ENCODE data around the gene NPR2. TPM values are rescaled to one million over a fixed set of nuclear protein-coding genes. Genes with fewer than 3 reads are reported as not detected.

The NPR2 gene
- polyA plus RNA-seq, 1 donor (not counting 4 experiments of a cell fraction or from before 2014, with no cell fraction given) = 5.0 TPM

DNA sequence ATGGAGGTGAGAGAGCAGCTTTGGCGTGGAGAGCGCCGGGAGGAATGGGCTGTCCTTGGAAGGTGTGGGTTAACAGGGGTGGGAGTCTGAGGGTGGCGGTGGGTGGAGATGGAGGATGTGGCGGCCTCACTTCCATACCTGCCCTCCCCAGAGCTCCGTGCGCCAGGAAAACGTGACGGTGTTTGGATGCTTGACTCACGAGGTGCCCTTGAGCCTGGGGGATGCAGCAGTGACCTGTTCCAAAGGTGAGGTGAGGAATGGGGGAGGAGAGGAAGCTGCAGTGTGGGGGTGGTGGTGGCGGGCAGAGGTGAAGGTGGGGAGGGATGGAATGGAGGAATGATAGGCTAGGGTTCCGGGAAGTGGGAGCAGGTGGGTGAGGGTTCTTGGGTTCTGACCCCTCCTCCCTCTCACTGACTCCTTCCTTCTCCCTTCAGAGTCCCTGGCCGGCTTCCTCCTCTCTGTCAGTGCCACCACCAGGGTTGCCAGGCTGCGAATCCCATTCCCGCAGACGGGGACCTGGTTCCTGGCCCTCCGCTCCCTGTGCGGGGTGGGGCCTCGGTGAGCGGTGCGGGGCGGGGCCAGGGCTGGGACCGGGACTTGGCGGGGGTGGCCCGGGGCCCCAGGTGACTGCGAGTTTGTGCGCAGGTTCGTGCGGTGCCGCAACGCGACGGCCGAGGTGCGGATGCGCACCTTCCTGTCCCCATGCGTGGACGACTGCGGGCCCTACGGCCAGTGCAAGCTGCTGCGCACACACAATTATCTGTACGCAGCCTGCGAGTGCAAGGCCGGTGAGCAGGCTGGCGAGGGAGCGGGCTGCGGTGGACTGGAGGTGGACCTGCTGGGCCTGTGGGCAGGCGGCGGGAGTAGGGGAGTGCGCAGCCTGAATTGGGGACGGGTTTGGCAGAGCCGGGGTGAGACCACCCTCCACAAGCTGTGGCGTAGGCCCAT, 54.7 kb downstream of the NPR2 start:
- no peaks in the 10 kb centered on the region for H3K9me3 ChIP-seq (ENCODE audit: control insufficient read depth, low read depth, low read length)
- peaks cover 37% of the 10 kb centered on the region for H3K4me1 ChIP-seq (ENCODE audit: control insufficient read depth, extremely low read depth, insufficient read depth, low read length)
- dilution Hi-C loops (cut with MboI; ENCODE audit: extremely low pct_ligation_motif_present, low sequenced_read_pairs) = no loop called here
- H3K27me3 ChIP-seq (ENCODE audit: control insufficient read depth, extremely low read depth, insufficient read depth, low read length) = no peaks in the 10 kb centered on the region
- H3K9ac ChIP-seq (ENCODE audit: control insufficient read depth, extremely low read depth, insufficient read depth, low read length) = peak overlapping the region; percentile 4
- H3K36me3 ChIP-seq (ENCODE audit: control insufficient read depth in 2 of 2, extremely low read depth in 1 of 2, insufficient read depth in 2 of 2, low read length in 2 of 2) = peaks cover 0 to 1% of the 10 kb centered on the region in 2 experiments
- H3K4me3 ChIP-seq (ENCODE audit: control insufficient read depth in 2 of 3, extremely low read depth in 1 of 3, insufficient read depth in 2 of 3, low read depth in 1 of 3, low read length in 3 of 3) = peak overlapping the region in 1 of 3 experiments; percentile 17
- peaks cover 2% of the 10 kb centered on the region for H3K9me1 ChIP-seq (ENCODE audit: control insufficient read depth, extremely low read depth, insufficient read depth, low read length)
- FAIRE-seq (peak; percentile 52), DNase-seq (ENCODE audit: low read depth, low spot score) (no peak)
- peak overlapping the region; percentile 53 for H3K27ac ChIP-seq (ENCODE audit: control insufficient read depth, insufficient read depth, low read length)
- no peaks in the 10 kb centered on the region for H3K79me2 ChIP-seq (ENCODE audit: control insufficient read depth, insufficient read depth, low read length)
- peak overlapping the region; percentile 42 for H2AFZ ChIP-seq (ENCODE audit: control insufficient read depth, low read length)
- TF ChIP-seq, protein P1, sequence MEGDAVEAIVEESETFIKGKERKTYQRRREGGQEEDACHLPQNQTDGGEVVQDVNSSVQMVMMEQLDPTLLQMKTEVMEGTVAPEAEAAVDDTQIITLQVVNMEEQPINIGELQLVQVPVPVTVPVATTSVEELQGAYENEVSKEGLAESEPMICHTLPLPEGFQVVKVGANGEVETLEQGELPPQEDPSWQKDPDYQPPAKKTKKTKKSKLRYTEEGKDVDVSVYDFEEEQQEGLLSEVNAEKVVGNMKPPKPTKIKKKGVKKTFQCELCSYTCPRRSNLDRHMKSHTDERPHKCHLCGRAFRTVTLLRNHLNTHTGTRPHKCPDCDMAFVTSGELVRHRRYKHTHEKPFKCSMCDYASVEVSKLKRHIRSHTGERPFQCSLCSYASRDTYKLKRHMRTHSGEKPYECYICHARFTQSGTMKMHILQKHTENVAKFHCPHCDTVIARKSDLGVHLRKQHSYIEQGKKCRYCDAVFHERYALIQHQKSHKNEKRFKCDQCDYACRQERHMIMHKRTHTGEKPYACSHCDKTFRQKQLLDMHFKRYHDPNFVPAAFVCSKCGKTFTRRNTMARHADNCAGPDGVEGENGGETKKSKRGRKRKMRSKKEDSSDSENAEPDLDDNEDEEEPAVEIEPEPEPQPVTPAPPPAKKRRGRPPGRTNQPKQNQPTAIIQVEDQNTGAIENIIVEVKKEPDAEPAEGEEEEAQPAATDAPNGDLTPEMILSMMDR (optimal IDR thresholded peaks at IDR 0.05 in 1 of 3, IDR thresholded peaks at IDR 0.05 in 1 of 3, conservative IDR thresholded peaks at IDR 0.05 in 1 of 3; ENCODE audit: extremely low read depth in 1 of 3, insufficient read depth in 2 of 3, low read length in 3 of 3) = no peak
- no peak for TF ChIP-seq EZH2 (IDR thresholded peaks at IDR 0.05; ENCODE audit: low read length)
- peak overlapping the region; percentile 34 for H3K4me2 ChIP-seq (ENCODE audit: control insufficient read depth, extremely low read depth, insufficient read depth, low read depth, low read length)
- no peaks in the 10 kb centered on the region for H4K20me1 ChIP-seq (ENCODE audit: control insufficient read depth, extremely low read depth, insufficient read depth, low read length)

- Histone ChIP-seq H3K9me3 (ENCODE audit: control insufficient read depth, low read depth, low read length) (no peaks in the 10 kb centered on the region), H4K20me1 (ENCODE audit: control insufficient read depth, extremely low read depth, insufficient read depth, low read length) (no peaks in the 10 kb centered on the region), H3K36me3 (ENCODE audit: control insufficient read depth in 2 of 2, extremely low read depth in 1 of 2, insufficient read depth in 2 of 2, low read length in 2 of 2) (peaks cover 0 to 1% of the 10 kb centered on the region in 2 experiments), H2AFZ (ENCODE audit: control insufficient read depth, low read length) (no peak overlapping the region), H3K4me2 (ENCODE audit: control insufficient read depth, extremely low read depth, insufficient read depth, low read depth, low read length) (peak overlapping the region; percentile 66), H3K27me3 (ENCODE audit: control insufficient read depth, extremely low read depth, insufficient read depth, low read length) (no peaks in the 10 kb centered on the region), H3K9ac (ENCODE audit: control insufficient read depth, extremely low read depth, insufficient read depth, low read length) (no peak overlapping the region), H3K4me3 (ENCODE audit: control insufficient read depth in 2 of 3, extremely low read depth in 1 of 3, insufficient read depth in 2 of 3, low read depth in 1 of 3, low read length in 3 of 3) (no peak overlapping the region), H3K27ac (ENCODE audit: control insufficient read depth, insufficient read depth, low read length) (peak overlapping the region; percentile 37), H3K79me2 (ENCODE audit: control insufficient read depth, insufficient read depth, low read length) (no peaks in the 10 kb centered on the region), H3K9me1 (ENCODE audit: control insufficient read depth, extremely low read depth, insufficient read depth, low read length) (peaks cover 2% of the 10 kb centered on the region), H3K4me1 (ENCODE audit: control insufficient read depth, extremely low read depth, insufficient read depth, low read length) (peaks cover 37% of the 10 kb centered on the region)
- peak; percentile 97 for FAIRE-seq
- dilution Hi-C loops (cut with MboI; ENCODE audit: extremely low pct_ligation_motif_present, low sequenced_read_pairs) = no loop called here
- TF ChIP-seq, protein P1 (optimal IDR thresholded peaks at IDR 0.05 in 1 of 3, IDR thresholded peaks at IDR 0.05 in 1 of 3, conservative IDR thresholded peaks at IDR 0.05 in 1 of 3; ENCODE audit: extremely low read depth in 1 of 3, insufficient read depth in 2 of 3, low read length in 3 of 3) = no peak
- TF ChIP-seq EZH2 (IDR thresholded peaks at IDR 0.05; ENCODE audit: low read length) = no peak
- DNase-seq (ENCODE audit: low read depth, low spot score) = peak; percentile 86
These were observed 56.6 kb downstream of the NPR2 start for GRCh38 chr9:35847792-35848572.

Measured in keratinocyte (primary cell).